Neural cell (in vitro differentiated cells): ENCODE results near the gene ENOX1.

Source experiments
- EP300 ChIP-seq: fragments of 450-650 bp; conservative IDR thresholded peaks from 2 replicates; pipeline ENCODE4 v1.6.1; 2014; ENCODE audit warnings: antibody characterized with exemption, mild to moderate bottlenecking, moderate library complexity; ENCODE audit not compliant: poor library complexity, severe bottlenecking
- TF ChIP-seq, protein P1 (sequence below): fragments of 450-650 bp; IDR thresholded peaks from 2 replicates; pipeline ENCODE4 v1.5.1; 2014; ENCODE audit warnings: antibody characterized with exemption, mild to moderate bottlenecking, moderate library complexity; ENCODE audit not compliant: poor library complexity, severe bottlenecking
- TF ChIP-seq, protein P2 (sequence below): IDR thresholded peaks from 2 replicates; pipeline ENCODE4 v1.6.1; 2012; ENCODE audit warnings: borderline replicate concordance

DNA sequence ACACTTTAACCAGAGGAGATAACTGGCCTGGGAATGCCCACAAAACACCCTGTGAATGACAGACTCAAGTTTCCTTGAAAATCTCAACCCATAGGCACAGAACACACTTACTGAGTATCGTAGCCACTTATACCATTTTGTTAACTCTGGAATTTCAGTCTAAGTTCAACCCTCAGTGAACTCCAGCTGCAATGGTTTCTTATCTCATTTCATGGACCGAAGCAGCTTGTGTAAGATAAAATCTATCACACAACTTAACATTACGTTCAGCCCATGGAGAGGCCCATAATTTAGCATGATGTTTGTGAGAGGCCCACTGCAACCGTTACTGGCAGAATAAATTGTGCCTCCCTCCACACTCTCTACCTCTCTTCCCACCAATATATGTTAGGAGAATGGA is 440.3 kb downstream of the ENOX1 start:
- TF ChIP-seq EP300: no peak
- TF ChIP-seq, protein P1, sequence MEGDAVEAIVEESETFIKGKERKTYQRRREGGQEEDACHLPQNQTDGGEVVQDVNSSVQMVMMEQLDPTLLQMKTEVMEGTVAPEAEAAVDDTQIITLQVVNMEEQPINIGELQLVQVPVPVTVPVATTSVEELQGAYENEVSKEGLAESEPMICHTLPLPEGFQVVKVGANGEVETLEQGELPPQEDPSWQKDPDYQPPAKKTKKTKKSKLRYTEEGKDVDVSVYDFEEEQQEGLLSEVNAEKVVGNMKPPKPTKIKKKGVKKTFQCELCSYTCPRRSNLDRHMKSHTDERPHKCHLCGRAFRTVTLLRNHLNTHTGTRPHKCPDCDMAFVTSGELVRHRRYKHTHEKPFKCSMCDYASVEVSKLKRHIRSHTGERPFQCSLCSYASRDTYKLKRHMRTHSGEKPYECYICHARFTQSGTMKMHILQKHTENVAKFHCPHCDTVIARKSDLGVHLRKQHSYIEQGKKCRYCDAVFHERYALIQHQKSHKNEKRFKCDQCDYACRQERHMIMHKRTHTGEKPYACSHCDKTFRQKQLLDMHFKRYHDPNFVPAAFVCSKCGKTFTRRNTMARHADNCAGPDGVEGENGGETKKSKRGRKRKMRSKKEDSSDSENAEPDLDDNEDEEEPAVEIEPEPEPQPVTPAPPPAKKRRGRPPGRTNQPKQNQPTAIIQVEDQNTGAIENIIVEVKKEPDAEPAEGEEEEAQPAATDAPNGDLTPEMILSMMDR: no peak
- TF ChIP-seq, protein P2, sequence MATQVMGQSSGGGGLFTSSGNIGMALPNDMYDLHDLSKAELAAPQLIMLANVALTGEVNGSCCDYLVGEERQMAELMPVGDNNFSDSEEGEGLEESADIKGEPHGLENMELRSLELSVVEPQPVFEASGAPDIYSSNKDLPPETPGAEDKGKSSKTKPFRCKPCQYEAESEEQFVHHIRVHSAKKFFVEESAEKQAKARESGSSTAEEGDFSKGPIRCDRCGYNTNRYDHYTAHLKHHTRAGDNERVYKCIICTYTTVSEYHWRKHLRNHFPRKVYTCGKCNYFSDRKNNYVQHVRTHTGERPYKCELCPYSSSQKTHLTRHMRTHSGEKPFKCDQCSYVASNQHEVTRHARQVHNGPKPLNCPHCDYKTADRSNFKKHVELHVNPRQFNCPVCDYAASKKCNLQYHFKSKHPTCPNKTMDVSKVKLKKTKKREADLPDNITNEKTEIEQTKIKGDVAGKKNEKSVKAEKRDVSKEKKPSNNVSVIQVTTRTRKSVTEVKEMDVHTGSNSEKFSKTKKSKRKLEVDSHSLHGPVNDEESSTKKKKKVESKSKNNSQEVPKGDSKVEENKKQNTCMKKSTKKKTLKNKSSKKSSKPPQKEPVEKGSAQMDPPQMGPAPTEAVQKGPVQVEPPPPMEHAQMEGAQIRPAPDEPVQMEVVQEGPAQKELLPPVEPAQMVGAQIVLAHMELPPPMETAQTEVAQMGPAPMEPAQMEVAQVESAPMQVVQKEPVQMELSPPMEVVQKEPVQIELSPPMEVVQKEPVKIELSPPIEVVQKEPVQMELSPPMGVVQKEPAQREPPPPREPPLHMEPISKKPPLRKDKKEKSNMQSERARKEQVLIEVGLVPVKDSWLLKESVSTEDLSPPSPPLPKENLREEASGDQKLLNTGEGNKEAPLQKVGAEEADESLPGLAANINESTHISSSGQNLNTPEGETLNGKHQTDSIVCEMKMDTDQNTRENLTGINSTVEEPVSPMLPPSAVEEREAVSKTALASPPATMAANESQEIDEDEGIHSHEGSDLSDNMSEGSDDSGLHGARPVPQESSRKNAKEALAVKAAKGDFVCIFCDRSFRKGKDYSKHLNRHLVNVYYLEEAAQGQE: no peak
